Head of caudate nucleus (tissue), 42 donors: ENCODE results near the gene PSD.
A peak's percentile ranks its signal among the peaks of the same experiment; 100 is the strongest.

Experiments
- DNase-seq, 42 donors: peaks; one replicate each; pipeline versions ENCODE4 v3.0.0 to v3.0.0-alpha.2; 2020 to 2021; ENCODE audit warnings: mixed read lengths in 7 of 42
- intact Hi-C: fragments of 100-400 bp; cut with DNase I; formaldehyde crosslinking; loops from one replicate; pipeline ENCODE4 v1.15.0; 2022

PSD gene

DNA sequence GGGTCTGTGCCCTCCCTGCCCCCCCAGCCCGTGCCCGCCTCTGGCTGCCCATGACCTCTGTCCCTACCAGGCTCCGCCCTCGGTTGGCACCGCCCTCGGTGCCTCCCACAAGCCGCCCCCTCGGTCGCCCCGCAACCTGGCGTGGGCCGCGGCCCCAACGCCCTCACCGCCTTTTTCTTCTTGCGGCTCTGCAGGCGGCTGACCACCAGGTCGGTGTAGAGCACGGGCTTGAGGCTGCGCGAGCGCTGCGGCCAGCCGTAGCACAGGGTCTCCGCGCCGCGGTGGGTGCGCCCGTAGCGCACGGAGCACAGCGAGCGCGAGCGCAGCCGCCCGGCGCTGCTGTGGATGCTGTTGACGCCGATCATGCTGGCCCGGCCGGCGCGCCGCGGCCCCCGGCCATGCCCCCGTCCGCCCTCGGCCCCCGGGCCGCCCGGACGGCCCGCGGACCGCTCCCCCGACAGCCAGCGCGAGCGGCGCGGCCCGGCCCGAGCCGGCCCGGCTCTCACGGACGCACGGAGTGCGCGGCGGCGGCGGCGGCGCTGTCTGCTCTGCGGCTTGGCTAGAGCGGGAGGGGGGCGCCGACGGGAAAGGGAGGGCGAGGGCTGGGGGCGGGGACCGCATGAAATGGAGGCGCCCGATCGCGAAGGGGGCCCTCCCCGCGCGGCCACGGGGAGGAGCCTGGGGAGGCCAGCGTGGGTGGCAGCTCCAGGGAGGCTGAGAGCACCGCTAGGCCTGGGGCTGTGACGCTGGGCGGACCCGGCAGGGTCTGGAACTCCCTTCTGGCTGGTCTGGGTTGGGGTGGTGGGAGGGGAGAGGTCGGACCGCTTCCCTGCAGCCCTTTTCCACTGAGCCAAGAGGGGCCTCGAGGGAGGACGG, 9.6 kb downstream of the PSD start:
- intact Hi-C loops, result no loop called here
- peak in 41 of 42 donors; percentile 55 to 94 (median 81) for DNase-seq

DNA sequence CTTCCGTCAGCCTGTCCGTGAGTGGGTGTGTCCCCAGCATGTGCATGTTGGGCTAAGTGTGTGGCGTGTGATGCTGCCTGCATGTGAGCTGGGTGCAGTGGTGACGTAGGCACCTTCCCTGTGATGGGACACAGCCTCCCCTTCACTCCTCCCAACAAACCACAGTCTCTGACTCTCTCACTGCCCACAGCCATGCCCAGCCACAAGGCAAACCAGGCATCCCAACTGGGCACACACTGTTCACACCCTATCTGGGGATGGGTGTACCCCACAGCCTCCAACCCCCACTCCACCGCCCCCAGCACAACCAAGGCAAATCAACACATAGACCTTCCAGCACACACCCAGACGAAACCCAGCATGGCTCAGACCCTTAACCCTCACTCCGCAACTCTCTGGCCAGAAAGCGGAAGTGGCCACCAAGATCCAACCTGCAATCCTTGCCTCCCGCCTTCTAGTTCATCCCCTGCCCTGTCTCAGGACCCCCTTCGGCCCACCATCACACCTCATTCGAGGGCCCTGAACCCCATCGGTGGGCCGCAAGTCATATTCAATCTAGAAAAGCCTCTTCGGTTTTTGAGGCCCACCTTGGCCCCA, 10.4 kb downstream of the PSD start:
- DNase-seq, result peak in 12 of 42 donors; percentile 18 to 68 (median 51)
- intact Hi-C loops, result no loop called here

DNA sequence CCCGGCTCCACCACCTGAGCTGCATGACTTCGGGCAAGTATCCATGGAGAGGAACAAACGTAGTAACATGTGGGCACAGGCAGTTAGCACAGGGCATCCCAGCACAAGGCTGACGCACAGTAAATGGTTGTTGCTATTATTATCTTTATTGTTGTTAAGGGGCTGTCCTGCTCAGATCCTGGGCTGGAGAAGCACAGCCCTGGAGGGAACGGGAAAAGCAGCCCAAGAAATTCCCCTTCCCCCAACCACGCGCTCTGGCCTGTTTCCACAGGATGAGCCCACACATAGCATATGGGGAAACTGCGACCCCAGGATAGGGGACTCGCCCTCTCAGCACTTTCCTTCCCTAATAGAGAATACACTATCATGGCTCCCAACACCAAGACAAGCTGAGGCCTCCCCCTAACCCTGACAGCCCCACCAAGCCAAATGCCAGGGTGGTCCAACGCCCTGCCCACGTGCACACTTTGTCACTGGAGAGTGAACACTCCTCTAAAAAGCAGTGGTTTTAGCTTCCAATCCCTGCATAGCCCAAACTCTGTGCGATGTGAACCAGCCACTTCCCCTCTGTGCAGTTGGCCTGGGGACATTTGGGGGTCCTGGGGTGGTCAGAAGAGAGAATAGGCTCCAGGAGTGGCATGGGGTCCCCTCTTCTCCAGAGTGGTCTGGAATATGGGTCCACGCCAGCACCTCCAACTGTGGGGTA, 11.0 kb downstream of the PSD start:
- peak in 1 of 42 donors; percentile 15 for DNase-seq
- intact Hi-C loops, result no loop called here

DNA sequence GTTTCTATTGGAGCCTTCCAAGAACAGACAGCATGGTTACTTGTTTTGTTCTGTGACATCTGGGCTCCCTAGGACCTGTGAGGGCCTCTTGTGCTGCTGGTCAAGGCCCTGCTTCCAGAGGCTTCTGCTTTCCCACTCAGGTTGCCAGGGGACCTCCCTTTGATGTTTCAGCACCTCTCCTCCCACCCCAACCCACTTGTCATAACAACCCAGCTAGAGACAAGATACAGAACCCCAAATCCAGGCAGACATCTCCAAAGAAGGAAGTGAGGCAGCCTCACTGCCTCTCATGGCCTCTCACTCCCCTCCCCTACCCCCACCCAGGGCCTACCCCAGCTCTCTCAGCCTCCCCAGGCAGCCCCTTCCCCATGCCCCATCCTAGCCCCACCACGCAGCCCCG, 11.8 kb downstream of the PSD start:
- DNase-seq, result no peak
- intact Hi-C loops, result no loop called here

DNA sequence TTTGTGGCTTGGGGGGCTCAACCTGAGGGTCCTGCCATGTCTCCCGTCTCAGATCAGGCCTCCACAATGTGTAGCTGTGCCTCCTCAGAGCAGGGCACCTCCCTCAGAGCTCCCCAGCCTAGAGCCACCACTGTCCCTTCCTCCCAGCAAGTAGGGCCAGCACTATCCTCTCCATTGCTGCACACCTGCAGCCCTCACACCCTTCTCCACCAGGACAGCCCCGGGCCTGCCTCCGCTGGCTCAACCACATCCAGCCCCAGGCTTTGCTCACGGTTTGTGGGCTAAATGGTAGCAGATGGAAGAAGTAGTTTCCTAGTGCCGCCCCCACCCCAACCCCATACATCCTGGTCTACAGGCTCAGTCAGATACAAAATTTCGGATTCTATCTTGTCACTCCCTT, 13.0 kb downstream of the PSD start:
- no peak for DNase-seq
- intact Hi-C loops, result no loop called here

DNA sequence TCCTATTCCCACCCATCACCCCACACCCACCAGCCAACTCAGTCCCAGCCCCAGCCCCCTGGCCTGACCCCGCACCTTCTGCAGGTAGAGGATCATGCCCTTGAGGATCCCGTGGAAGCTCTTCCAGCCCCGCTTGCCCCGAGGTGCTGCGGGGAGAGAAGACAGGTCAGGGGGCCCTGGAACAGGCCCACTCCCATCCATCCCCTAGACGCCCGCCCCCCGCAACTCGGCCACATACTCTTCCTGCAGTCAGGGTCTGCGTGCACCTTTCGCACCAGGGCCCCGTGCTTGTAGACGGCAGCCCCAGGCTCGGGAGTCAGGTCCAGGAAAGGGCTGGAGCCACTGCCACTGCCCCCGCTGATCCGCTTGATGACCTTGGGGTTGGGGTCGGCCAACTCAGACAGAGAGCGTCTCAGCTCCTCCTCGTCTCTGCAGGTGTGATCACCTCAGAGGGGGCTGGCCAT, 13.4 kb downstream of the PSD start:
- intact Hi-C loops, result no loop called here

DNA sequence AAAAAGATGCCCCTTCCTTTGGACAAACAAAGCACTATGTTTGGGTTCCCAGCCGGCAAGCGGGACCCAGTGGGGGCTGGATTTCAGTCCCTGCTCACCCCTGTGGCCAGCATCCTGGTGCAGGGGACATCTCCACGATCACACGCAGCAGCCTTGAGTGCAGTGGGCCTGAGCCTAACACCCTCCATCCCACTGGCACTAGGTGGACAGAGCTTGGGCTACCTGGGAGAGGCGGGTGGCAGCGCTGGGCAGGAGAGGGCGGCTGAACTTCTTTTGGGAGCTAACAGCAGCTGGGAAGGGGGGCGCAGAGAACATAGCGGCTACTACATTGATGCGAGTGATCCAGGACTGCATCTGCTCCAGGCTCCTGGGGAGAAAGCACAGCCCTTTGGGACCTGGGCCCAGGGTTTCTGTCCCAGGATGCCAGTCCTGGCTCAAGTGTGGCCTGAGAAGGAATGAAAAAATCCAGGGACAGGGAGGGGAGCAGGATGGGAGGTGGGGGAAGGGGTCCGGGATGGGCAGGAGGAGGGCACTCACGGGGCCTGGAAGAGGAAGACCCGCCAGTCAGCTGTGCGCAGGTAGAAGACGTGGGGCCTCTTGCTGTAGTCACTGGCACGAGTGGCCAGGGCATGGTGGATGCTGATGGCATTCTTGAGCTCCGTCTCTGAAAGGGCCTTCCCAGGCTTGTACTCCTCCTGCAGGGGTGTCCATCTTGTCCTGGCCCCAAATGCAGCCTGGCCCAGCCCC, 14.1 kb downstream of the PSD start:
- DNase-seq, result no peak
- intact Hi-C loops, result no loop called here

More for the DNA sequence above, 13.4 kb downstream of the PSD start:
- DNase-seq, result no peak

DNA sequence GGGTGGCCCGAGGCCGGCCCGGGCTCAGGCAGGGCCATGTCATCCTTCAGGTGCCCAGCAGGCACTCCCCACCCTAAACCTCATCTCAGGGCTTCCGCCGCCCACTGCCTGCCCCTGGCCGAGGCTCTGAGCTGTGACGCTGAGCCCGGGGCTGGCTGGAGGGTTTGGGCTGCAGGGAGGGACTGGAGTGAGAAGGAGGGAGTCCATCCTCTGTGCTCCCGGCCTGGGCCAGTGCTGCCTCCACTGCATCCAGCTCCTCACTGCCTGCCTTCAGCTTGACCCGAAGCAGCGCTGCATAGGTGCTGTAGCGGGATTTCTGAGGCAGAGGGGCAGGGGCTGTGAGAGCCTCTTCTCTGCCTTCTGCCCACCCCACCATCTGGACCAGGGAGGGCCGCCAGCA, 15.5 kb downstream of the PSD start:
- intact Hi-C loops, result no loop called here

DNA sequence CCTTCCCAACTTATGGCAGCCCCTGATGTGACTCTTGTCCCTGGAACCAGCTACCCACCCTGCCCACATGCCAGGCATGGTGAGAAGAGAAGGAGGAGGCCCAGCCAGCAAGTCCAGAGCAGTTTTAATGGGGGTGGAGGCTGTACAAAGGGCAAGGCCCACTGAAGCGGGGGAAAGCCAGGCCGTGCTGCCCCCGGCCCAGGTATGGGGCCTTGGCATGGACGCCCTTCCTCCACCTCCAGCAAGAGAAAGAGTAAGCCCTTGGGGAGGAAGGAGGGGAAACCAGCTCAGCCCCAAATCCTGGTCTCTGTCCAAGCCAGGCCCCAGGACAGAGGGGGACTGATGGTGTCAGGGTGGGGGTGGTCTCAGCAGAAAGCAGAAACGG, 16.1 kb downstream of the PSD start:
- DNase-seq, result no peak
- intact Hi-C loops, result no loop called here

More for the DNA sequence above, 15.5 kb downstream of the PSD start:
- no peak for DNase-seq

DNA sequence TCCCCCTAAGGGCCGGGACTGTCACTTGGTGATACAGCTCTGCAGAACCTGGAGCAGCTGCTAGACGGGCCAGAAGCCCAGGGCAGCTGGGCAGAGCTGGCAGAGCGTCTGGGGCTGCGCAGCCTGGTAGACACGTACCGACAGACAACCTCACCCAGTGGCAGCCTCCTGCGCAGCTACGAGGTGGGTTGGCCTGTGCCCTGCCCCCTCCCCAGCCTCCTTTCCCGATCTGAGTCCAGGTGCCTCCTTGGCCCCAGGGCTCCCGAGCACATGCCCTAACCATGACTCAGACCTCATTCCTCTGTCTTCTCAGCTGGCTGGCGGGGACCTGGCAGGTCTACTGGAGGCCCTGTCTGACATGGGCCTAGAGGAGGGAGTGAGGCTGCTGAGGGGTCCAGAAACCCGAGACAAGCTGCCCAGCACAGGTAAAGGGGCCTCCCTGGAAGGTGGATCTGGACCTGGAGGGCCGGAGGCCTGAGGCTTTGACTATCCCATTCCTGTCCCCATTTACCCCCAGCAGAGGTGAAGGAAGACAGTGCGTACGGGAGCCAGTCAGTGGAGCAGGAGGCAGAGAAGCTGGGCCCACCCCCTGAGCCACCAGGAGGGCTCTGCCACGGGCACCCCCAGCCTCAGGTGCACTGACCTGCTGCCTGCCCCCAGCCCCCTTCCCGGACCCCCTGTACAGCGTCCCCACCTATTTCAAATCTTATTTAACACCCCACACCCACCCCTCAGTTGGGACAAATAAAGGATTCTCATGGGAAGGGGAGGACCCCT, 16.7 kb downstream of the PSD start:
- no peak for DNase-seq
- intact Hi-C loops, result no loop called here

DNA sequence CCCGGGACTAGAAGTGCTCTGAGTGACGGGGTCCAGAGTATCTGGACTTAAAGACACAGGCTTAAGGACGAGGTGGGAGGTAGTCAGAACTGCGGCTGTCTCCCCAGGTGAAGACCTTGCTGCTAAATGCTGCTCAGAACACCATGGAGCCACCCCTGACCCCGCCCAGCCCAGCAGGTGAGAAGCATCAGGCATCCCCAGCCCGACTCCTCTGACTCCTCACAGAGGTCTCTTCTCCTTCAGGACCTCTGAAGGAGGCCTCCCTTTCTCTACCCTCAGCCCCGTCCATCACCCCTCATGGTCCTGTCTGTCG, 17.3 kb downstream of the PSD start:
- DNase-seq, result no peak
- intact Hi-C loops, result no loop called here

DNA sequence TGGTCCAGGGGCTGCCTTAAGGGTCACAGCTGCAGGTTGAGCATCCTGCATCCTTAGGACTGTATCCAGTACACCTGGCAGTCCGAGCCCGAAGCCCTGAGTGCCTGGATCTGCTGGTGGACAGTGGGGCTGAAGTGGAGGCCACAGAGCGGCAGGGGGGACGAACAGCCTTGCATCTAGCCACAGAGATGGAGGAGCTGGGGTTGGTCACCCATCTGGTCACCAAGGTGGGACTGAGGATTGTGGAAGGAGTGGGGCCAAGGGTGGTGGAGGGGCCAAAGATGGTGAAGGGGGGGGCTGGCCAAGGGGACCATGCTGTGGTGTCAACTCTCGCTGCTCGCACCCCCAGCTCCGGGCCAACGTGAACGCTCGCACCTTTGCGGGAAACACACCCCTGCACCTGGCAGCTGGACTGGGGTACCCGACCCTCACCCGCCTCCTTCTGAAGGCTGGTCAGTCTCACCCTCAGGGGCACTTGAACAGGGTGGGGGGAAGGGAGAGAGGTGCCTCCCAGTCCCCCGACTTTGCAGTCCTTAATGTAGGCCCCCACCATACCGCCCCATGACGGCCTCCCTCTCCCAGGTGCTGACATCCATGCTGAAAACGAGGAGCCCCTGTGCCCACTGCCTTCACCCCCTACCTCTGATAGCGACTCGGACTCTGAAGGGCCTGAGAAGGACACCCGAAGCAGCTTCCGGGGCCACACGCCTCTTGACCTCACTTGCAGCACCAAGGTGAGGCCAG, 17.8 kb downstream of the PSD start:
- DNase-seq, result no peak
- intact Hi-C loops, result no loop called here

DNA sequence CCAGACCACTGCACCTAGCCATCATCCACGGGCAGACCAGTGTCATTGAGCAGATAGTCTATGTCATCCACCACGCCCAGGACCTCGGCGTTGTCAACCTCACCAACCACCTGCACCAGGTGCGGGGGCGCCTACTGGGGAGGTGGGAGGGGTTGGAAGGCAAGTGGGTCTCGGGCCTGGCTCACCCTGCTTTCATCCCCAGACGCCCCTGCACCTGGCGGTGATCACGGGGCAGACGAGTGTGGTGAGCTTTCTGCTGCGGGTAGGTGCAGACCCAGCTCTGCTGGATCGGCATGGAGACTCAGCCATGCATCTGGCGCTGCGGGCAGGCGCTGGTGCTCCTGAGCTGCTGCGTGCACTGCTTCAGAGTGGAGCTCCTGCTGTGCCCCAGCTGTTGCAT, 18.5 kb downstream of the PSD start:
- intact Hi-C loops, result no loop called here
- DNase-seq, result peak in 15 of 42 donors; percentile 14 to 63 (median 39)

DNA sequence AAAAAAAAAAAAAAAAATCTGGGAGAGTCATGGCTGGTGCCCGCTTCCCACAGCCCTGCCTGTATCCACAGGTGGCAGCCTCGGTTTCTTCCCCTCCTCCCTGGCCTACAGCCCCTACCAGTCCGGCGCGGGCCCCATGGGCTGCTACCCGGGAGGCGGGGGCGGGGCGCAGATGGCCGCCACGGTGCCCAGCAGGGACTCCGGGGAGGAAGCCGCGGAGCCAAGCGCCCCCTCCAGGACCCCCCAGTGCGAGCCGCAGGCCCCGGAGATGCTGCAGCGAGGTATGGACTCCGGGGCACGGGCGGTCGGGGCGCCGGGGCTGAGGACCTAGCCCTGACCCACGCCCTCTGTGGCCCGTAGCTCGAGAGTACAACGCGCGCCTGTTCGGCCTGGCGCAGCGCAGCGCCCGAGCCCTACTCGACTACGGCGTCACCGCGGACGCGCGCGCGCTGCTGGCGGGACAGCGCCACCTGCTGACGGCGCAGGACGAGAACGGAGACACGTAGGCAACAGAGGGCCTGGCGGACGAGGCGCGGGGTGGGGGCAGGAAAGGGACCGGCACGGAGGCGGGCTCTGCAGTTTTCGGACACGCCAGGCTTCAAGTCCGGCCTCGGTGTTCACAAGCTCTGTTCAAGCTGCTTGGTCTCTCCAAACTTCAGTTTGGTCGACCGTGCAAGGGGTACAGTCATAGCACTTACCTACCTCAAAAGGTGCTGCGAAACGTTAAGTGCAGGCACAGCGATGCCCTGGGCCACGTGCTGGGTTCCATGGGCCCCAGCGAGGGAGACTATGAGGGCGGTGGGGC, 19.2 kb downstream of the PSD start:
- peak; percentile 80 to 95 (median 91) for DNase-seq
- intact Hi-C loops, result no loop called here

DNA sequence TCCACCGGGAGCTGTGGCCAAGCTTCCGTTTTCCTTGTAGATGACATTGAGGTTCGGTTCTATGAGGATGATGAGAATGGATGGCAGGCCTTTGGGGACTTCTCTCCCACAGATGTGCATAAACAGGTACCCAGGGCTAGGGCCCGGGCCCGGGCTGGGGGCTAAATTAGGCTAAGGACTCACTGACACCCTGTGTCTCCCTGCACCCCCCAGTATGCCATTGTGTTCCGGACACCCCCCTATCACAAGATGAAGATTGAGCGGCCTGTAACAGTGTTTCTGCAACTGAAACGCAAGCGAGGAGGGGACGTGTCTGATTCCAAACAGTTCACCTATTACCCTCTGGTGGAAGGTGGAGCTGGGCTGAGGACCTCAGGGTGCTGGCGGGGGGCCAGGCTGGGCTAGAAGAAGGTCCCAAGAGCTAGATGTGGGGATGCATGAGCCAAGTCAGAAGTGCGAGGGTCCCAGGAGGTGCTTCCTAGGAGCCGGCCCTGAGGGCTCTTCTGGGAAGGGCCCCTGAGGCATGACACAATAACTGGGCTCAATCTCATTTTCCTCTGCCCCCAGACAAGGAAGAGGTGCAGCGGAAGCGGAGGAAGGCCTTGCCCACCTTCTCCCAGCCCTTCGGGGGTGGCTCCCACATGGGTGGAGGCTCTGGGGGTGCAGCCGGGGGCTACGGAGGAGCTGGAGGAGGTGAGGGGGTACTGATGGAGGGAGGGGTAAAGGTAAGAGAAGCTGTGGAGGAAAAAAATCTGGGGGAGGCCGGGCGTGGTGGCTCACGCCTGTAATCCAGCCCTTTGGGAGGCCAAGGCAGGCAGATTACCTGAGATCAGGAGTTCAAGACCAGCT, 20.2 kb downstream of the PSD start:
- DNase-seq, result no peak
- intact Hi-C loops, result no loop called here
